GM18861 (cell line): ENCODE data around the gene PHETA1.
"Not testable (repeated sequence)": the region's sequence is repeated elsewhere in the genome, so short reads cannot be mapped to it uniquely, and the experiment has no call there.

Experiments used
- ATAC-seq: cut with Tn5 transposase; IDR thresholded peaks from one replicate; pipeline ENCODE4 v1.9.1; 2021; ENCODE audit not compliant: unreplicated experiment

Gene PHETA1

GRCh38 chr12:111405859-111406473 is 37.1 kb upstream of the PHETA1 start, which contains the start of gene SH2B3:
Gene SH2B3, plus strand, starts transcription at chr12:111405923. Its CDS starts 12,223 bp downstream, at chr12:111418146.
- ATAC-seq = no peak

- ATAC-seq = peak; percentile 49
Measured at GRCh38 chr12:111405149-111405858, 36.4 kb upstream of the PHETA1 start.

- no peak for ATAC-seq
Measured at GRCh38 chr12:111404362-111405148, 35.7 kb upstream of the PHETA1 start.

GRCh38 chr12:111402490-111402824 is 33.6 kb upstream of the PHETA1 start:
- ATAC-seq = not testable (repeated sequence)

GRCh38 chr12:111401167-111401605 is 32.3 kb upstream of the PHETA1 start:
- no peak for ATAC-seq

GRCh38 chr12:111399741-111400404 is 31.0 kb upstream of the PHETA1 start:
- not testable (repeated sequence) for ATAC-seq

- no peak for ATAC-seq
Measured at GRCh38 chr12:111398530-111398929, 29.6 kb upstream of the PHETA1 start.

GRCh38 chr12:111396726-111397445 is 28.0 kb upstream of the PHETA1 start:
- peak; percentile 55 for ATAC-seq

- ATAC-seq = not testable (repeated sequence)
Measured at GRCh38 chr12:111396271-111396670, 27.4 kb upstream of the PHETA1 start.

GRCh38 chr12:111395336-111396187 is 26.7 kb upstream of the PHETA1 start:
- no peak for ATAC-seq

- ATAC-seq = no peak
Measured at GRCh38 chr12:111394480-111394879, 25.6 kb upstream of the PHETA1 start.

- no peak for ATAC-seq
Measured at GRCh38 chr12:111393700-111394300, 24.9 kb upstream of the PHETA1 start.

GRCh38 chr12:111390910-111391309 is 22.0 kb upstream of the PHETA1 start:
- no peak for ATAC-seq

GRCh38 chr12:111389635-111390034 is 20.7 kb upstream of the PHETA1 start:
- no peak for ATAC-seq

- no peak for ATAC-seq
Measured at GRCh38 chr12:111387747-111388323, 18.9 kb upstream of the PHETA1 start.

GRCh38 chr12:111386885-111387284 is 18.0 kb upstream of the PHETA1 start:
- no peak for ATAC-seq

GRCh38 chr12:111384596-111384995 is 15.7 kb upstream of the PHETA1 start:
- no peak for ATAC-seq

GRCh38 chr12:111379942-111380554 is 11.2 kb upstream of the PHETA1 start:
- no peak for ATAC-seq
